SHP77 treated with DMSO at 0.1 percent for 48 hours (cell line): ENCODE results near the gene SCFD2.
A peak's percentile ranks its signal among the peaks of the same experiment; 100 is the strongest.

ENCODE experiments used
- DNase-seq: peaks from one replicate; lab custom pipeline; 2025; lab: John Stamatoyannopoulos, UW

Gene SCFD2

DNA sequence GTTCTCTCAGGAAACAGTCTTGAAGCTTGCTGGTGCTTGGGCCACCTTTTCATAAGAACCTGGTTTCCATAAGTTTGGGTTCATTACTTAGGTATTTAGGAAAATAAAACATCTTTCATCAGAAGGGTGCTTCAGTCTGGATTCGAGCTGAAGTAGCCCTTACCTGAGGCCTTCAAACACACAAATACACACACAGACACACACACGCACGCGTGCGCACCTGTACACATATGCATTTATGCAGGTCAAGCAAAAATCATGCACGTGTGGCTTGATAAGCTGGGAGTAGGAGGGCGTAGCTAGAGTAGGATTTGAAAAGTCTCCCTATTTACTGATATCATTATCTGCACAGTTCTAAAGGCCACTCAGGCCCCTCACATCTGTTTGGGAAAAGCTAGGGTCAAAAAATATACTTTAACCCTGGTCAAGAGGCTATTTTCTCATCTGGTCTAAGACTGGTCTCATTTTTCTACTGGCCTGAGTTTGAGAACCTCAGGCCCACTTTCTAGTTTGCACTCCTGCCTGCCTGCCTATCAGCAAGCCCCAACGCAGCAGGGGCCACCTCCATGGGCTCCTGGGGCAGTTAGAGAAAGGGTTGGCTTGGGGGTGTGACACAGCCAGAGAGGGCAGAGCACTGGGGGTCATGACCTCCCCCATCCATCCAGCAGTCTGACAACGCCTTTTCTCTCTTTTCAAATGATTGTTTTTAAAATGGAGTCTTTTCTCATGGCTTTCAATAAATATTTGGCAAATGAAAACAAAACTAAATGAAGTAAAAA is 439.5 kb downstream of the SCFD2 start:
- no peak for DNase-seq

GRCh38 chr4:52925531-52925968 is 440.3 kb downstream of the SCFD2 start:
- no peak for DNase-seq

DNA sequence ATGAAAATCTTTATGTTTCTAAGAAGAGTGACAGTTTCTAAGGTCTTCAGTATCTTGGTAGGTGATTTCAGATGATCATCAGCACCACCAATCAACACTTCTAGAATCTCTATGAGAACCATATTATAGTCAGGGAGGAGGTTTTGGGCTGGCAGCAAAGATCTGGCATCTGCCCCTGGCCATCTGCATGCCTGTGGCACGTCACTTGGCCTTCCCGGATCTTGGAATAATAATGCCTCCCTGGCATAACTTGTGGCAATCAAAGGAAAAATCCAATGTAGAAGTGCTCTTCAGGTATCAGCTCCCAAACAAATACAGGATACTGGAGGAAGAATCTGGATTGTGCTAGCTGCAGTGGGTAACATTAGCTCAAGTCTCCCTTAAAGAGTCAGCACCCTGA is 446.4 kb downstream of the SCFD2 start:
- DNase-seq = no peak

DNA sequence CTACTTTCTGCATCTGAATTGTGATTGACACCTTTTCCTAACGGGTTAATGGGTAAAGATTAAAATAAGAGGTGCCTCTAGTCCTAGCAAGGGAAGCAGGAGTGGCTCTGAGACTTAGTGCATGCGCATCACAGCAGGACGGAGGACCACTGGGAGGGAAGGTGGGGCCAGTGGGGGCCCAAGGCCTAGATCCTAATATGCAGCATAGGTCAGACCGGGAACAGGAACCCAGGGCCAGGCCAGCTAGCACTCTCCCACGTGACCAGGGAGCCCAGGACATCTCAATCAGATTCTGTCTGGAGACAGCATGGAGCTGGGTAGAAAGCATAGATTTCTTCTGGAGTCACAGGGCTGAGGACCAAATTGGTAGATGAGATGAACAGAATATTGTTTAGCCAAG is 448.0 kb downstream of the SCFD2 start:
- no peak for DNase-seq

GRCh38 chr4:52915730-52916300 is 450.0 kb downstream of the SCFD2 start:
- DNase-seq = no peak

DNA sequence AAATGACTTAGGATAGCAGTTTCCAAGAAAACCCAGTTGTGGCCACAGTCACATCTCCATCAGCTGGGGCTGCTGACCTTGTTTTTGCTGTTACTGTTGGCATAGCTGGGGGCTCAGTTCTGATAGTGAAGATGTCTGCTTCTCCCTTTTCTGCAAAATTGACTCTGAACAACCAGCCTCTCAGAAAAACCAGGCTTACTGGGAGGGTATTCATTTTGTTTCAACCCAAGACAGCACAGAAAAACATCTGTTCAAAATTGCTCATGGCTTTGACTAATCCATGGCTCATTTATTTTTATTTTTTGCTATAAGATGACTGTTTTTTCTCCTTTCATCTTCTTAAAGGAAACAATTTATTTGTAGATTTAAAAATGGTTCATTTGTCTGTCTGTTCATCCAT is 450.7 kb downstream of the SCFD2 start:
- no peak for DNase-seq

GRCh38 chr4:52914051-52914605 is 451.7 kb downstream of the SCFD2 start:
- no peak for DNase-seq

DNA sequence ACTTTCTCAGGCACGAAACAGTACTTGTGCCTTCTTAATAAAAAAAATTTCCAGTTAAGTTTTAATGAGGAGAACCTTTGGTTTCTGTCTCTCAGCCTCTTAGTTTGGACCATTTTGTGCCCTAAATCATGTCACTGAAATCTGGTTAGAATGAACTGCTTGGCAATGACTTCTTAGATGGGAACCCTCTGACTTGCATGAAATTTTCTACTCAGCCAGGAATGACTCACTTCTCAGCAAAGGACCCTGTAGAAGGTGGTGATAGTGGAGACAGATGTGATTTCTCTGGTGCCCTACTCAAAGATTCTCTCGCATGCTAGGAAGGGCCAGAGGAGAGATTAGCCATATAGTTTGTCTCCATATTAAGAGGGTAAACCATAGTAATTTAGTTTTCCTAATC is 453.3 kb downstream of the SCFD2 start:
- no peak for DNase-seq

DNA sequence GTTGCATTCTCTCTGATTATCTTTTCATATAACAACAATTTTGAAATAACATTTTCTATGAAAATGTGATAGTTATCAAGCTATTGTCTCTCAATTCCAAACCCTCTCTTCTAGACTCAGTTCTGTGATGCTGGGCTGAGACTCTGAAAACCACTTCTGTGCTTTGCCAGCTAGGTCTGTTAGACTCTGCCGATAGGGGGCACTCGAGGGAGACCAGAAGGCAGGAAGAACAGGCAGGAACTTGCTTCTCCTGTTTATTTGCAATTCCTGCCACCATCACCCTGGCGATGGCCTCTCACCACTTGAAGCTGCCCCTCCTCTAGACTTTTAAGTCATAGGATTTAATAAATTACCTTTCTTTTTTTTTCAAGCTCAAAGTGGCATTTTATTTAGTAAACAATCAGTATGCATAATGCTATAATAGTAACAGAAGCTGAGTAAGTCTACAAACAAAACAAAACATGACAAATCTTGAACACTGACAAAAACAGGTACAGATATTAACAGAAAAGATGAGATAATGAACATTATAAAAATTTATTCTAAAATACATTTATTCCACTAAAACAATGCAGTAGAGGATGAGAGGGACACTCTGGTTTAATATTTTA is 454.1 kb downstream of the SCFD2 start:
- DNase-seq = peak; percentile 10

DNA sequence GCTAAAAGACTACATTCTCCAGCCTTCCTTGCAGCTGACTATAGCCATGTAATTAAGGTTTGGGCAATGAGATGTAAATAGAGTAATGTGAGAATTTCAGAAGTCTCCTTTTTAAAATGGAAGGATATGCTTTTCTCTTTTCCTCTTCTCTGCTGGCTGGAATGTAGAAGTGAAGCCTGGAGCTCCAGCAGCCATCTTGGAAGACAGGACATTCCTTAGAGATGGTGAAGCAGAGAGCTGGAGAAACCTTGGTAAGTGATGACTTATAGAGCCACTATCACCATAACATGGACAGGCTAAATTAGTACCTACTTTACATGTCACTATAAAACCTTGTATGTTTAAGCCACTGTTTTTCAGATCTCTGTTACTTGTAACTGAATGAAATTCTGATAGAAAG is 455.7 kb downstream of the SCFD2 start:
- no peak for DNase-seq

DNA sequence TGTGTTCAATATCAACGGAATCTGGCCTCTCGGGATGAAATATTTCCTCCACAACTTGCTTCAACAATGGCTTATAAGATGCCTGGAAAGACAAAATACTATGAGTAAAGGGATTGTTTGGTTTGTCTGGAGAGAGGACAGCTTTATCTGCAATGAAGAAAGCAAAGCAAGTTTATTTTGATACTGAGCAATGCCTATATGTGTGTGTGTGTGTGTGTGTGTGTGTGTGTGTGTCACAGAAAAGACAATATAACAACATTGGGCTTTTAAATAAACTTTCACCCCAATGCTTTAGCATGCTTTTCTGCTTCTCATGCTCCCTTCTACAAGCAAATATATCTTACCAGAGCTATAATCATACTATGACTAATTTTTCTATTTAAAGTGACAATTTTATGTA is 458.4 kb downstream of the SCFD2 start:
- DNase-seq = no peak

GRCh38 chr4:52904421-52904820 is 461.4 kb downstream of the SCFD2 start:
- DNase-seq = no peak

DNA sequence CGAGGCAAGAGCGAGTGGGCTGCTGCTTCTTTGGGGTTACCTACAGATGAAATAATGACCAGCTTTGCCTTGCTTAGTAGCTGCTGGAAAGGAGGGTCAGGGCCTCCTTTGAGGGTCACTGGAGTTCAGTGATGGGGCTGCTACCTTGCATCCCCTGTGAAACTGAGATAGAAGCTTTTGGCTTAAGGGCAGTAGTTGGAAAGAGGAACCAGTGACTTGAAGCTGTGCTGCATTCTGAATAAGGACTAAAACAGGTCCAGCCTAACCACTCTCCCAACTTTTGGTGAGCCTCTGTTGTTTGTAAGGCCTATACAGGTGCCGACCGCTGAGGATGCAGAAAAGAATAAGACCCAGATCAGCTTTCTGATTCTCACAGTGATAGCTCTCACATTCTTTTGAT is 462.6 kb downstream of the SCFD2 start:
- DNase-seq = no peak

DNA sequence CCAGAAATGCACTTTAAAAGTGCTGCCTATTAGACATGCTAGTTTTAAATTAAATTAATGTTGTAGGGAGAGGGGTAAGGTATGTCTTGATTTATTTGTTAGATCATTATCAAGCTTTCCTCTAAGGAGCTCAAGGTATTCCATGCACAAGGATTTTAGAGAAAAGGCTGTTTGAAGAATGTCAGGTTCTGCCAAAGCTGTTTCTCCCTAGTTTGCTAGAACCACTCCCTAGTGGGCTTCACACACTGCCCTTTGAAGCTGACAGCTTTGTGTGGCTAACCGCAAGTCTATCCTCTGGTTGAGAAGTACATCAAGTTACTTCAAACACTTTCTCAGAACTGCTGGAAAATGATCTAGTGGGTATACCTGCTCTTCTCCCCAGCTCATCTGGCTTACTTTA is 471.4 kb downstream of the SCFD2 start:
- no peak for DNase-seq

DNA sequence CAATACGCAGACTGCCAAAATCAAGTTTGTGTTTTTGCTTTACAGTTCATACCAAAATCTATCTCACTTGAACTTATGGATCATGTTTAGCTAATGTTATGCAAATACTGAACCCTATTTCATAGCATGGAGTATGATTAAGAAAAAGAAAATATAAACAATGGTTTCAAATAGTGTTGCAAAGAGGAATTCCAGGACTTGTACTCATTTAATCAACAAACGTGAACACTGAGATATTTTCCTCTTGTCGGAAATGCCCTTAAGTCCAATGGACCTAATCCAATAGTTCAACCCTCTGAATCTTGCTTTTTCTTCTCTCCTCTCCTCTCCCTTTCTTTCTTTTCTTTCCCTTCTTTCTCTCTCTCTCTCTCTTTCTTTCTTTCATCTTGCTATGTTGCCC is 473.0 kb downstream of the SCFD2 start:
- DNase-seq = no peak

DNA sequence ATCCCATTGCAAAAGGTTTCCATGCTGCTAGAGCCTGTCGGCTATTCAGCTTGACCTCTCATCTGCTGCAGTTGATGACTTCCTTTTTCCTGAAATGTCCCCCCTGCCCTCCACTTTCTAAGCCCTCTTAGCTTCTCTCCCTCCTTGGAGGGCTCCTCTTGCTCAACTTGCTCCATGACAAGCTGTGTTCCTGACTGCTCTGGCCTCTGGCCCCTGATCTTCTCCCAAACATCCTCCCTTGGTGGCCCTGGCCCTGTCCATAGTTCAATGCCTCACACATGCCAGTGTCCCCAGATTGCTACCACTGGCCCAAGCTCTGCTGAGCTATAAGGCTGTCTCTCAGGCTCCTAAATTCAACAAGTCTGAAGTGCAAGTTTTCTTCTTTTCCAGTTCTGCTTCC is 474.1 kb downstream of the SCFD2 start:
- DNase-seq = no peak

GRCh38 chr4:52890521-52890791 is 475.4 kb downstream of the SCFD2 start:
- DNase-seq = no peak

DNA sequence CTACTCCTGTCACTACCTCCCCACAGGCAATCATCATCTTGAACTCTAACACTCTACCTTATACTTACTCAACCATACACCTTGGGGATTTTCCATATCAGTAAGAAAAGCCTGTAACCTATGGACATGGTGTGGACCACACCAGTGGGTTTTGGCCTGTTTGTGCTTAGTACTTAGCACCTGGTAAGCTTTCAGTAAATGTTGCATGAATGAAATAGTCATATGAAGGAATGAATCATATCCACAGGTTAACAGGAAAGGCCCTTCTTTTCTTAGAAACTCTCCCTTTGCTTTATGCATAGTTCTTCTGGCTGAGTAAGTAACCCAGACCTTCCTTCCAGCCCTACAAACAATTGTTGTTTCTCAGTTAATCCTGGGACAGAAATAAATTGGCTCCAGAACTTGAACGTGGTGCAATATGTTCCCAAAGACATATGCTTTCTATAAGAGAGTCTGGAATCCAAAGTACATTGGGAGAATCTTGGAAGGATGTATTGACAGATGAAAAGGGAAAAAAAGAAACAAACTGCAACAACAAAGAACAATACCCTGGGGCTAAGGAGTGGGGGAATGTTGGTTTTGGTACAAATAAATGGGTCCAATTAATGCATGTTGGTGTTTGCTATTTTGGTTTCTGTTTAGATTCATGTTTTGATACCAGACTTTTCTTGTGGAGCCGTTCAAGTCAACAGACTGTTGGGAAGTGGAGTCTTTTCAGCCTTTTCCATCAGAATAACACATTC is 475.9 kb downstream of the SCFD2 start:
- no peak for DNase-seq

DNA sequence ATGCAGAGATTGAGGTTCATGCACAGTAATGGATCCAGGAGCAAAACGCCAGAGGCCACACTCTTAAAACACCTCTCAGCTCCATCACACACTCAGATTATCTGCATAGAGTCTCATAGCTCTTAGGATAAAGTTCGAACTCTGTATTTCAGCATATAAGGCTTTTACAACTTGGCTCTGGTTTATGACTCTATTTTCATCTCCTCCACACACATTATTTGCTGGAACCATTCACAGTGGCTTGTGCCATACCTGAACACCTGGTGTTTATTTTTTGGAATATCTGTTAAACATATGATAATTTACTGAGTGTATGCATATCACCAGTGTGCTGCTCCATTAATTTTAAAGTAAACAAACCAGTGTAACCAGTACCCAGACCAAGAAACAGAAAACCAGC is 476.5 kb downstream of the SCFD2 start:
- no peak for DNase-seq

DNA sequence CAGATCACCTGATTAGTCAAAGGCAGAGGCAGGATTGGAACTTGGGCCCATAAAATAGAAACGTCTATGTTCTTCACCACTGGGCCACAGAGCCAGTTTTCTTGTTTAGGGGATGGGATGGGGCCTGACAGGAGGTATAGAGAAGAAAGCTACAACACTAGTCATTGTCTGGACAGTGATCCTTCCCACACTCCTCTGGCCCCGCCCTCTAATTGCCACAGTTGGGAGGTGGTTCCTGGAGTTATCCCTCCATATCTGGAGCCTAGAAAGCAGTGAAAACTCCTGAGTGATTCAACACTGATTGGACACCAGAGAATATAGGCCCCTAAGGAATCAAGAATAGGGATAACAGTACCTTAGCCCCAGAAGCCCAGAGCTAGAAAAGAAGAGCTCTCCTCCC is 480.9 kb downstream of the SCFD2 start:
- DNase-seq = no peak

GRCh38 chr4:52883707-52884669 is 481.9 kb downstream of the SCFD2 start:
- DNase-seq = no peak

DNA sequence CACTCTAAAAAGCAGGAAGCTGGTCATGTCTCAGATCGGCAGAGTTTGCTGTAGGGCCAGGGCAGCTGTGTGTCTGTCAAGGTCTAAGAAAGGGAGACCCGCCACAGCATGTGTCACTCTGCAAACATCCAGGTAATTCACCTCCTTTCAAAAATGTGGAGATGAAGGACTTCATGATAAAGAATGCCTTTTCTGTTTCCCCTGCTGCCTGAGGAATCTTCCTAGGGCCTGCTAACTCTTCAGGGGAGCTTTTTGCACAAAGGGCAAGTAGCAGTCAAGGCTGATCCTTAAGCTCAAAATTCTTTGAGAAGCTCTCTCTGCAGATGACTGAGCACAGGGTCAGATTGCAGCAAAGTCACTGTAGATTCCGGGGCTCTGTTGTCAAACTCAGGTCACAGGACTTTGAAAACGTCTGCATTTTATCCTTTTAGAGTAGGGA is 482.7 kb downstream of the SCFD2 start:
- DNase-seq = no peak
